ENCODE data around the gene TMED1. TPM values are rescaled to one million over a fixed set of nuclear protein-coding genes. Genes with fewer than 3 reads are reported as not detected.
"Not testable (repeated sequence)": the region's sequence is repeated elsewhere in the genome, so short reads cannot be mapped to it uniquely, and the experiment has no call there.

TMED1 gene
- total and polyA plus RNA-seq, 5 experiments from 2014 or later, result 6.7 to 26.3 (median 23.7) TPM

DNA sequence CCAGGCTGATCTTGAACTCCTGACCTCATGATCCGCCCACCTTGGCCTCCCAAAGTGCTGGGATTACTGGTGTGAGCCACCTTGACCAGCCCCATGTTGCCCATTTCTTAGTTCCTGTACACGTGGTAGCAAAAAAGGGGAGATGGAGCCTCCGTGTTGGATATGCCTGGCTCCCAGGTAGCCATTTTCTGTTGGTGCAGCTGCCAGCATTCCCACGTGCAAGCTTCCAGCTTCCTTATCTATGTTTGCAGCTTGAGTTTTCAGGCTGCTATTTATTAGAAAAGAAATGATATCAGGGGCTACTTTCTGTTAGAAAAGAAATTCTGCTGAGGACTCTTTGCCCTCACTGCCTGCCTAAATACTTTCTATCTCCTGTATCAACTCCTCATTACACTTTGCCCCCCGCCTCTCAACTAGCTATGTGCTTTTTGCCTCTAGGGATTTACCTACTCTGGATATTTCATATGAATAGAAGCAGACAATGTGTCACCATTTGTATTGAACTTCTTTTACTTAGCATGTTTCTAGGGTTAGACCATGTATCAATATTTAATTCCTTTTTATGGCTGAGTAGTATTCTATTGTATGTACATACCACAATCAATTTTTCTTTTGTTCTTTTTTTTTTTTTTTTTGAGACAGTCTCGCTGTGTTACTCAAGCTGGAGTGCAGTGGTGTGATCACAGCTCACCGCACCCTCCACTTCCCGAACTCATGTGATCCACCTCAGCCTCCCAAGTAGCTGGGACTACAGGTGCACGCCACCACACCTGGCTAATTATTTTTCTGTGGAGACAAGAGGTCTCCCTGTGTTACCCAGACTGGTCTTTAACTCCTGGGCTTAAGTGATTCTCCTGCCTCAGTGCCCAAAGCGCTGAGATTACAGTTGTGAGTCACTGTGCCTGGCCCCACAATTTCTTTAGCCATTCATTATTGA, 3.4 kb upstream of the TMED1 start:
- Mint-ChIP-seq H3K27me3 (peaks cover 0 to 4% (median 0%) of the 10 kb centered on the region in 5 donors), H3K4me3 (no peak overlapping the region), H3K4me1 (peaks cover 9 to 16% (median 15%) of the 10 kb centered on the region in 4 donors), H3K9me3 (peaks cover 0 to 11% (median 5%) of the 10 kb centered on the region in 9 donors), H3K36me3 (peaks cover 0 to 6% (median 4%) of the 10 kb centered on the region in 3 donors), H3K27ac (peak overlapping the region in 2 of 10 donors; percentile 20 to 55)
- POLR2A ChIA-PET, result interaction anchor here (0.6 to 1.6 kb wide), 3 partner anchors 108 to 286 kb away, joined by 3 to 11 read pairs (median 4); no protein-coding TSS in a partner anchor
- ATAC-seq, result no peak
- no peak for DNase-seq

DNA sequence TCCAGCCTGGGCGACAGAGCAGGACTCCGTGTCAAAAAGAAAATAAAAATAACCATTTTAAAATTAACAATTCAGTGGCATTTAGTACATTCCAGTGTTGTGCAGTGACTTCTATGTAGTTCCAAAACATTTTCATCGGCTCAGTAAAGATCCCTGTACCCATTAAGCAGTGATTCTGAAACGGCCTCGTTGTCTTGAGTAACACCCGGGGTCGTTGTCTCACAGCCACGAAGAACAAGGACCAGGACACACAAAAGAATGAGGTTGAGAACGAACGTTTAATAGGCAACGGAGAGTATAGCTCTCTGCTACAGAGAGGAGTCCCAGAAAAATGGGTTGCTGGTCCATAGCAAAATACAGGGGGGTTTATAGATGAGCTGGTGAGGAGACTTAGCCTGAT, 2.4 kb upstream of the TMED1 start:
- peaks cover 0 to 6% (median 4%) of the 10 kb centered on the region in 3 donors for H3K36me3 Mint-ChIP-seq
- peaks cover 0 to under 1% (median 0%) of the 10 kb centered on the region in 5 donors for H3K27me3 Mint-ChIP-seq
- POLR2A ChIA-PET, result no interaction called here
- no peak for DNase-seq
- peak overlapping the region in 1 of 10 donors; percentile 43 for H3K27ac Mint-ChIP-seq
- H3K9me3 Mint-ChIP-seq, result peaks cover 0 to 11% (median 5%) of the 10 kb centered on the region in 9 donors
- no peak overlapping the region for H3K4me3 Mint-ChIP-seq
- no peak for ATAC-seq
- peaks cover 9 to 16% (median 15%) of the 10 kb centered on the region in 4 donors for H3K4me1 Mint-ChIP-seq

- H3K27ac Mint-ChIP-seq, result peak overlapping the region in 1 of 10 donors; percentile 25
- H3K9me3 Mint-ChIP-seq, result peaks cover 0 to 11% (median 5%) of the 10 kb centered on the region in 9 donors
- H3K36me3 Mint-ChIP-seq, H3K4me3 Mint-ChIP-seq, DNase-seq, ATAC-seq, H3K27me3 Mint-ChIP-seq: not testable (repeated sequence)
- peaks cover 8 to 16% (median 15%) of the 10 kb centered on the region in 4 donors for H3K4me1 Mint-ChIP-seq
- POLR2A ChIA-PET, result interaction anchor here (0.6 to 0.7 kb wide), 2 partner anchors 146 to 189 kb away, joined by 3 to 4 read pairs; no protein-coding TSS in a partner anchor
Observed at GRCh38 chr19:10837649-10838048, 1.6 kb upstream of the TMED1 start.

- Mint-ChIP-seq H3K27me3 (no peaks in the 10 kb centered on the region), H3K4me3 (peak overlapping the region; percentile 95 to 100 (median 97)), H3K9me3 (peaks cover 0 to 11% (median 5%) of the 10 kb centered on the region in 9 donors), H3K27ac (peak overlapping the region; percentile 98 to 100 (median 100)), H3K36me3 (peaks cover 0 to 9% (median 6%) of the 10 kb centered on the region in 3 donors), H3K4me1 (peaks cover 8 to 16% (median 15%) of the 10 kb centered on the region in 4 donors)
- peak; percentile 42 to 44 for ATAC-seq
- POLR2A ChIA-PET, result interaction anchor here (0.6 to 2.3 kb wide), 28 partner anchors 8 to 1264 kb away, joined by 3 to 20 read pairs (median 4); partner anchors contain the start of genes ANGPTL6, CCDC159, CDC37 and CDKN2D
- peak in 6 of 10 donors; percentile 59 to 92 (median 76) for DNase-seq
Observed at GRCh38 chr19:10836479-10837330, 693 bp upstream of the TMED1 start.

DNA sequence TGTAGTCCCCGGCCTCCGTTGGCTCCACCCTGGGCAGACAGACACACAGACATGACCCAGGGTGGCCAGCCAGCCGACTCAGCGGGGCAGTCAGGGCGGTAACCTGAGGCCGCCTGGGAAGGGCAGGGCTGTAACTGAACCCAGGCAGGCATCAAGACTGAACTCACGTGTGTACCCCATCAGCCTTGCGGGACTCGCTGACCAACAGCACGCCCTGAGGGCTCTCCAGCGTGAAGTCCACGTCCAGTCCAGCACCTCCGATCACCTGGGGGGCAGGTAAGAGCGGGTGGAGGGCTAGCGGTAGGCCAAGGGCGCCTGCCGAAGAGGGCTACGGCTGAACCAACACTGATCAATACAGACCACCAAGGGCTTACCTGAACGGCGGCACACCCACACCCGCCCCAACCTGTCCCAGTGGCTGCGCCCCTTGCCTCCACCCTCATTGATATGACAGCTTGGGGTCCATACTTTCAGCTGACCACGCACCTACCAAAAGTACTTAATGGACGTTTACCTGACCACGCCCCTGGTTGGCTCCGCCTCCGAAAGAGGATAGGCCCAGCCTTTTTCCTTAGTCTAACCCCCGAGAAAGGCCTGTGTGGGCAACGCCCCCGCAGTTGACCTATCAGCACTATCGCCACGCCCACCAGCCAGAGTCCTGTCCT, 791 bp downstream of the TMED1 start:
- DNase-seq (peak in 1 of 10 donors; percentile 25), ATAC-seq (peak in 1 of 2 donors; percentile 0)
- POLR2A ChIA-PET, result interaction anchor here (0.5 to 2.3 kb wide), 20 partner anchors 9 to 432 kb away, joined by 3 to 20 read pairs (median 5); partner anchors contain the start of genes C19orf38, CARM1, CDC37 and CDKN2D
- H3K27ac Mint-ChIP-seq, result peak overlapping the region; percentile 98 to 100 (median 100)
- H3K9me3 Mint-ChIP-seq, result peaks cover 0 to 11% (median 5%) of the 10 kb centered on the region in 9 donors
- peak overlapping the region; percentile 95 to 100 (median 97) for H3K4me3 Mint-ChIP-seq
- H3K4me1 Mint-ChIP-seq, result peaks cover 8 to 16% (median 15%) of the 10 kb centered on the region in 4 donors
- H3K27me3 Mint-ChIP-seq, result no peaks in the 10 kb centered on the region
- H3K36me3 Mint-ChIP-seq, result peaks cover 0 to 13% (median 6%) of the 10 kb centered on the region in 3 donors

GRCh38 chr19:10832939-10833296, 3.1 kb downstream of the TMED1 start:
- Mint-ChIP-seq H3K9me3 (peaks cover 0 to 8% (median 4%) of the 10 kb centered on the region in 9 donors), H3K4me3 (peak overlapping the region in 2 of 10 donors; percentile 14 to 29), H3K4me1 (peaks cover 8 to 16% (median 15%) of the 10 kb centered on the region in 4 donors), H3K27me3 (no peaks in the 10 kb centered on the region), H3K36me3 (peaks cover 0 to 22% (median 6%) of the 10 kb centered on the region in 3 donors), H3K27ac (peak overlapping the region in 2 of 10 donors; percentile 27 to 37)
- ATAC-seq (no peak), DNase-seq (no peak)
- POLR2A ChIA-PET, result no interaction called here

GRCh38 chr19:10831987-10832938, 3.7 kb downstream of the TMED1 start:
- POLR2A ChIA-PET, result no interaction called here
- peaks cover 0 to 26% (median 6%) of the 10 kb centered on the region in 3 donors for H3K36me3 Mint-ChIP-seq
- peaks cover 0 to 8% (median 4%) of the 10 kb centered on the region in 9 donors for H3K9me3 Mint-ChIP-seq
- peak overlapping the region in 1 of 10 donors; percentile 70 for H3K27ac Mint-ChIP-seq
- no peak overlapping the region for H3K4me3 Mint-ChIP-seq
- ATAC-seq (no peak), DNase-seq (no peak)
- H3K4me1 Mint-ChIP-seq, result peaks cover 8 to 16% (median 15%) of the 10 kb centered on the region in 4 donors
- no peaks in the 10 kb centered on the region for H3K27me3 Mint-ChIP-seq

DNA sequence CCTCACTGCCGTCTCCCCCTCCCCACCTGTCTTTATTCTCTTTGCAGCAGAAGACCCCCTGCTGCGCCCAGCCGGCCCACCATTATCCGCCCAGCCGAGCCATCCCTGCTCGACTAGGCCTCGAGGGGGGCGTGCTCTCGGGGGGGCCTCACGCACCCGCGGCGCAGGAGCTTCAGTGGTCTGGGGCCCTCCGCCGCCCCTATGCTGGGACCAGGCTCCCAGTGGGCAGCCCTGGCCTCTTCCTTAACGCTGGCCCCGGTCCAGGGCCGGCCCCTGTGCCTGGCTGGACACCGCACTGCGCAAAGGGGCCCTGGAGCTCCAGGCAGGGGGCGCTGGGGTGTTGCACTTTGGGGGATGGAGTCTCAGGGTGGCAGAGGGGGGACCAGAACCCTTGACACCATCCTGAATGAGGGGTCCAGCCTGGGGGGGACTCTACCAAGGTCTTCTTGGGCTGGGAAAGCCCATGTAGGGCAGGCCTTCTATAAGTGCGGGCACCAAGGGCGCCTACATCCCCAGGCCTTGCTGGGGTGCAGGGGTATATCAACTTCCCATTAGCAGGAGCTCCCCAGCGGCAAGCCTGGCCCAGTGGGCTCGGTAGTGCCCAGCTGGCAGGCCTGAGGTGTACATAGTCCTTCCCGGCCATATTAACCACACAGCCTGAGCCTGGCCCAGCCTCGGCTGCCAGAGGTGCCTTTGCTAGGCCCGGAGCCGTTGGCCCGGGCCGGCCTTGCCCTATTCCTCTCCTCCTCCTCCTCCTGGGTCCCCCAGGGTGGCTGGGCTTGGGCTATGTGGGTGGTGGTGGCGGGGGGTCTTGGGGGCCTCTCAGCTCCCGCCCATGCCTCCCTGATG, 4.9 kb downstream of the TMED1 start:
- peak overlapping the region in 1 of 10 donors; percentile 70 for H3K27ac Mint-ChIP-seq
- peaks cover 4 to 9% (median 6%) of the 10 kb centered on the region in 4 donors for H3K4me1 Mint-ChIP-seq
- H3K4me3 Mint-ChIP-seq, result no peak overlapping the region
- DNase-seq, result no peak
- POLR2A ChIA-PET, result interaction anchor here (0.6 kb wide), 1 partner anchor 320 kb away, joined by 3 read pairs; no protein-coding TSS in a partner anchor
- H3K36me3 Mint-ChIP-seq, result peaks cover 0 to 36% (median 1%) of the 10 kb centered on the region in 3 donors
- H3K9me3 Mint-ChIP-seq, result peaks cover 0 to under 1% (median 0%) of the 10 kb centered on the region in 9 donors
- ATAC-seq, result no peak
- no peaks in the 10 kb centered on the region for H3K27me3 Mint-ChIP-seq

DNA sequence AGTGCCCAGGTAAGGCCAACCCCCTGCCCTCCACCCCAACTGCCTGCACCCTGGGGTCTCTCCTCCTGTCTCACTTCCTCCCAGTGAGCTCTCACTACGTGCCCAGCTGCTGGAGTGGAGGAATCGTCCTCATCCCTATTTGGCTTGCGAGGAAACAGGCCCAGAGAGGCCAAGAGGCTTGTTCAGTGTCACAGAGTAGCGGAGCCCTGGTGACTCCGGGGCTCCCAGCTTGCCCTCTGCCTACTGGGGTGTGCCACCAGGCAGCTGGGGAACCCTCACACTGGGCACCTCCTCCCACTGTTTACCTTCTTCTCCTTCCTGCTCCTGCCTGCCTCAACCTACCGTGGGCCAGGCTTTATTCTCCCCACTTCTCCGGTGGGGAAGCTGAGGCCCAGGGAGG, 5.6 kb downstream of the TMED1 start:
- DNase-seq (no peak), ATAC-seq (no peak)
- peak overlapping the region in 5 of 10 donors; percentile 5 to 89 (median 44) for H3K27ac Mint-ChIP-seq
- peaks cover 0 to 40% (median 0%) of the 10 kb centered on the region in 3 donors for H3K36me3 Mint-ChIP-seq
- H3K4me1 Mint-ChIP-seq, result peaks cover under 1 to 3% (median 1%) of the 10 kb centered on the region in 4 donors
- POLR2A ChIA-PET, result no interaction called here
- no peaks in the 10 kb centered on the region for H3K27me3 Mint-ChIP-seq
- no peak overlapping the region for H3K4me3 Mint-ChIP-seq
- H3K9me3 Mint-ChIP-seq, result no peaks in the 10 kb centered on the region

DNA sequence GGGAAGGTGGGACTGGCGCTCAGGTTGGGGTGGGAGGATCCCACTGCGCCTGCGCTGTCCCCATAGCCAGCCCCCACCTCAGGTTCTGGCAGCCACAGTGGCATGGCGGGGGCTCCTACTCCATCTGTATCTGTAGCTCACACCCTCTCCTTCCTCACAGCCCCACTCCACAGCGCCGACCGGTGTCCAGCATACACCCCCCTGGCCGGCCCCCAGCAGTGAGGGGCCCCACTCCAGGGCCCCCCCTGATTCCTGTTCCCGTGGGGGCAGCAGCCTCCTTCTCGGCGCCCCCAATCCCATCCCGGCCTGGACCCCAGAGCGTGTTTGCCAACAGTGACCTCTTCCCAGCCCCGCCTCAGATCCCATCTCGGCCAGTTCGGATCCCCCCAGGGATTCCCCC, 6.0 kb downstream of the TMED1 start:
- Mint-ChIP-seq H3K27me3 (no peaks in the 10 kb centered on the region), H3K4me1 (no peaks in the 10 kb centered on the region), H3K4me3 (peak overlapping the region in 1 of 10 donors; percentile 30), H3K36me3 (peaks cover 0 to 44% (median 0%) of the 10 kb centered on the region in 3 donors), H3K9me3 (no peaks in the 10 kb centered on the region), H3K27ac (peak overlapping the region in 4 of 10 donors; percentile 5 to 76 (median 35))
- POLR2A ChIA-PET, result interaction anchor here (1.1 kb wide), 1 partner anchor 113 kb away, joined by 4 read pairs; no protein-coding TSS in a partner anchor
- DNase-seq, result no peak
- ATAC-seq, result no peak
